Measurements from ENCODE around the gene PLCXD3. TPM values are rescaled to one million over a fixed set of nuclear protein-coding genes. Genes with fewer than 3 reads are reported as not detected.
"Not testable (repeated sequence)": the region's sequence is repeated elsewhere in the genome, so short reads cannot be mapped to it uniquely, and the experiment has no call there.

PLCXD3 gene
- total RNA-seq, 1 experiment from 2014 or later = 2.4 TPM

GRCh38 chr5:41349846-41350245 is 160.6 kb downstream of the PLCXD3 start:
- no peak for DNase-seq (ENCODE audit: low read depth)

DNA sequence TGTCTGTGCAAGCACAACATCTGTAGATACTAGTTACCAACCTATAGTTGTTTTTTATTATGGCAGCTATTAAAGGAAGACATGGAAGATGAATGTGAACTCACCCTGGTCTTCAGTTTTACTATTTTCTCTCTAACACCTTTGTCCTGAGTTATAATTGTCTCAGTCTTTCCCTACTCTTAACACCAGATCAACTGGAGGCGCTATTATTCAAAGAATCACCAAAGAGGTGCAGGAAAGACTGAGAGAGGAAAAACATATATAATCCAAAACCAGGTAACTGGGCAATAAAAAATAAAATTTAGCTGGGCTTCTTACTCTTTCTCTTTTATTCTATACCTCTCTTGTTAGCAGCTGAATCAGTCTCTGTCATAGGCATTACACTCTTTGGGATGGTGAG is 162.8 kb downstream of the PLCXD3 start:
- DNase-seq (ENCODE audit: low read depth) = peak; percentile 10

GRCh38 chr5:41346609-41347008 is 163.8 kb downstream of the PLCXD3 start:
- DNase-seq (ENCODE audit: low read depth) = peak; percentile 24

- no peak for DNase-seq (ENCODE audit: low read depth)
These were observed 165.1 kb downstream of the PLCXD3 start for GRCh38 chr5:41345295-41345694.

DNA sequence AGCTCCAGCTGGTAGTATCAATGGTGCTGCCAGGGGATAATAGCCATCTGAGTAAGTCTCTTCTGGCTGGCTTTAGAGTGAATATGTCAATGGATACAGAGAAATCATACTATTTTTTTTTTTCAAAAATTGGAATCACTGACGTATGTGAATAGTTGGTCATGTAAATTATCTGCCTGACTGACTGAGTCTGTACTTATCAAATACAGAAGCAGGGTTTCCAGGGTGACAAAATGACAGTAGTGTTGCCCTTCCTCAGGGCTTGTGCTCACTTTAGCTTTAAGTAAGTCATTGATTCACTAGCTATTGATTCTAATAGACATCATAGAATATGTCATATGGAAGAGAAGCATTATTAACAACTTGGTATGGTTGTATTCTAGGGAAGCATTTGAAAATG is 171.1 kb downstream of the PLCXD3 start:
- no peak for DNase-seq (ENCODE audit: low read depth)

DNA sequence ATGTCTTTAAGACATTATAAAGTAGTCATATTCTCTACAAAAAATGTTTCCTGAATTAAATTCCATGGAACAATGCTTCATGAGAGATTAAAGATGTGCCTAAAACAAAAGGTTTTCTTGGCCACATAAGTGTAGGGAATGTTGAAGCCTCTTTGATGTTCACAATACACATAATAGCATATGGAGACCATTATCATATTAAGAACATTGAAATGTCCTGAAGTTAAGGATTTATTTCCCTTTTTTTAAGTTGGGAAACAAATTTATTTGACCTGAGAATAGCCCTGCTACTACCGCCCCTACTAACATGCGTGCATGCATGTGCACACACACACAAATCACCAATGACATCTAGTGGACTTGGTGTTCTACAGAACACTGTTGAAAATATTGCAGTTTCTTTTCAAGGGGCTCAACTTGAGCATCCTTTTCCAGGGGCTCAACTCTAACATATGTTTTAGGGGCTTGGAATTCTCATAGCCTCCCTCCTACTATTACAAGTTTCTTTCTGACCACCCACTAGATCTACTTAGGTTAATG is 172.2 kb downstream of the PLCXD3 start:
- no peak for DNase-seq (ENCODE audit: low read depth)

DNA sequence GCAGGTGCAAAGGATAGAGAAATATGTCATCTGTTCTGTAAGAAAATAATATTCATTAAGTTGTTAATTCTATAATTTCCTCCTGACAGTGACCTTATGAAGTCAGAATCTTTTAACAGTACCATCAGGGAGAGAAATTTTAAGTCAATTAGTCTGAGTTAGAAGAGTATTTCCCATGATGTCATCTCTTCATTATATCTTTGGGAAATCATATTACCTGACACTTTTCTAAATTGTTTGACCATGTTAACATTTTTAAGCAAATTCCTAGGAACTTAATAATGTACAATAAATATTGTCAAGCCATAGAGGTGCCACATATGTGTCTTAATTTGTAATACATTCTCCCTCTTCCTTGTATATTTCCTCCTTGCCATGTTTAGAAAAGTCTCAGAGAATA is 172.7 kb downstream of the PLCXD3 start:
- DNase-seq (ENCODE audit: low read depth) = no peak

- DNase-seq (ENCODE audit: low read depth) = peak; percentile 15
These were observed 173.2 kb downstream of the PLCXD3 start for GRCh38 chr5:41337216-41337615.

- DNase-seq (ENCODE audit: low read depth) = peak; percentile 30
These were observed 173.9 kb downstream of the PLCXD3 start for GRCh38 chr5:41336471-41336870.

DNA sequence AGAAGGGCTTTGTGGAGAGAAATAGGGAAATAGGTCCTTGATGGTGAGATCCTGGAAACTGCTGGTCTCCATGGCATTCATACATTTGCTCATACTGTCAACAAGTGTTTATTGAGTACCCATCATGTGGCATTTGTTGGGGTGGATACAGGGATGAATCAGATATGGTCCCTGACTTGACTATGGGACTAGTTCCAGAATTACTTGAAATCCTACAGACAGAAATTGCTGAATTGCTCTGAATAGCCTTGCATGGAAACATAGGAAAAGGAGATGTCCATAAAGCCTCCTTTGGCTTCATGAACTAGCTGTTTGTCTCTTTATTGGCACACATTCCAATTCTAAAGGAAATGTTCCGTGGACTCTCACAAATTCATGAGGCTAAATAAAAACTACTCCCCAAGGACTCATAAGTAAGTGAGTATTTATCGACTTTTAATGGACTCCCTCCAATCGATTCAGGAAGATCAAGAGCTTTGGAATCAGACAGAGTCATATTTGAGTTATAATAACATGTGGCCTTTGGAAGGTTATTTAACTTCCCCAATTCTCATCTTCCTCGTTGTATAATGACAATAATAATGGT is 174.7 kb downstream of the PLCXD3 start:
- DNase-seq (ENCODE audit: low read depth) = peak; percentile 18

GRCh38 chr5:41334758-41335157 is 175.6 kb downstream of the PLCXD3 start:
- DNase-seq (ENCODE audit: low read depth) = peak; percentile 61

- DNase-seq (ENCODE audit: low read depth) = peak; percentile 22
These were observed 176.2 kb downstream of the PLCXD3 start for GRCh38 chr5:41334221-41334620.

DNA sequence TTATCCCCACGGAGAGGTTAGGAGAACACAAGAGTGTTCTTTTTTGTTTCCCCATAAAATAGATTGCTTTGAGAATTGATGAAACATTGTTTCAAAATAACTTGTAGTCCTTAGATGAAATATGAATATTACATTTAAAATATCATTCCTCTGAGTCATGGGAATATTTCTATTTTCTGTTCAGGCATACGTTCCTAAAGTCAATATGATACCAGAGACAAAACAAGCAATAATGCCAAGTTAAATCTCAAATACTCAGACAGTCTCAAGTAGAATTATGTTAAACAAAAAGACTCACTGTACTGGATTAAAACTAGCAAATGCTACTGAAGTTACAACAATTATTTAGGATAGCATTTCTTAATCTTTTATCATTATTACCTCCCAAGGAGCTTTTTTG is 185.3 kb downstream of the PLCXD3 start:
- no peak for DNase-seq (ENCODE audit: low read depth)

DNA sequence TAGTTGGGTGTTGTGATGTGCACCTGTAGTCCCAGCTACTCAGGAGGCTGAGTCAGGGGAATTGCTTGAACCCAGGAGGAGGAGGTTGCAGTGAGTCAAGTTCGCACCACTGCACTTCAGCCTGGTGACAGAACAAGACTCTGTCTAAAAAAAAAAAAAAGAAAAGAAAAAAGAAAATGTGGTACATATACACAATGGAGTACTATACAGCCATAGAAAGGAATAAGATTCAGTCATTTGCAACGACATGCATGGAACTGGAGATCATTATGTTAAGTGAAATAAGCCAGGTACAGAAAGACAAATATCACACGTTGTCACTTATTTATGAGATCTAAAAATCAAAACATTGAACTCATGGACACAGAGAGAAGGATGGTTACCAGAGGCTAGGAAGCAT is 187.6 kb downstream of the PLCXD3 start:
- DNase-seq (ENCODE audit: low read depth) = not testable (repeated sequence)

DNA sequence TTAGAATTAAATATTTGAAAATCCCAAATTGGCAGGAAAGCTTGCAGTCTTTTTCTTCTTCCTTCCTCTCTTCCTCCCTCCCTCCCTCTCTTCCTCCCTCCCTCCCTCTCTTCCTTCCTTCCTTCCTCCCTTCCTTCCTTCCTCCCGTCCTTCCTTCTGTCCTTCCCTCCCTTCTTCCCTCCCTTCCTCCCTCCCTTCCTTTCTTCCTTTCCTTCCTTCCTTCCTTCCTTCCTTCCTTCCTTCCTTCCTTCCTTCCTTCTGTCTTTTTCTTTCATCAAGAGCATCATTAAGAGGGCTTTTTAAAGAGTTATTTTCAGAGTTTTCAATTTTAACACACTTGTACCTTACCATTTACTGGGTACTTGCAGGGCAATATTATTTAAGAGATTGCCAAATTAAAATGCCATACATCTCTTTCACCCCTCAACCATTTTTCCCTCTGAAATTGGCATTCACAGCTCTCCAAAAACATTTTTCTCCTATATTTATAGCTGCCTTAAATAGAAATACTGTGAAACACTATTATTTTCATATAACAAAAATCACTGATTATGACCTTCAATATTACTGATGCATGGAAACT is 197.8 kb downstream of the PLCXD3 start:
- no peak for DNase-seq (ENCODE audit: low read depth)

- no peak for DNase-seq (ENCODE audit: low read depth)
These were observed 198.3 kb downstream of the PLCXD3 start for GRCh38 chr5:41312066-41312465.

- DNase-seq (ENCODE audit: low read depth) = no peak
These were observed 201.1 kb downstream of the PLCXD3 start for GRCh38 chr5:41309275-41309674.

- DNase-seq (ENCODE audit: low read depth) = no peak
These were observed 204.4 kb downstream of the PLCXD3 start for GRCh38 chr5:41306005-41306404.

DNA sequence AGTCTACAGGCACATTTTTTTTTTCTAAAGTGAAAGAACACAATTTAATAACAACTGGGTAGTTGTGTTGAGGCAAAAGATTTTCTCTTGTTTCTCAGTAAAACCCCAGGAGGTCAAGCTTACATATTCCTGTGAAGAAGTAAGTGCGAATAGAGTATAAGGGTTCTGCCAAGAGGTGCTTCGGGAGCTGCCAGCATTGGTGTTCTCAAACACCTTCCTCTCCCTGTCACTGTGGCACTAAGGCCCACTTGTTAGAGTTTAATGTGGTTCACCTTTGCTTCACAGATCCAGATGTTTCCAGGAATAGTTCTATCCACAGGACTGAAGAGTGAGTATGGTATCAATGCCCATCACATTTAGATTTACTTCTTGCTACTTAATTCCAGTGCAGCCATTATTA is 205.3 kb downstream of the PLCXD3 start:
- DNase-seq (ENCODE audit: low read depth) = no peak

GRCh38 chr5:41296066-41296465 is 214.3 kb downstream of the PLCXD3 start:
- DNase-seq (ENCODE audit: low read depth) = no peak

DNA sequence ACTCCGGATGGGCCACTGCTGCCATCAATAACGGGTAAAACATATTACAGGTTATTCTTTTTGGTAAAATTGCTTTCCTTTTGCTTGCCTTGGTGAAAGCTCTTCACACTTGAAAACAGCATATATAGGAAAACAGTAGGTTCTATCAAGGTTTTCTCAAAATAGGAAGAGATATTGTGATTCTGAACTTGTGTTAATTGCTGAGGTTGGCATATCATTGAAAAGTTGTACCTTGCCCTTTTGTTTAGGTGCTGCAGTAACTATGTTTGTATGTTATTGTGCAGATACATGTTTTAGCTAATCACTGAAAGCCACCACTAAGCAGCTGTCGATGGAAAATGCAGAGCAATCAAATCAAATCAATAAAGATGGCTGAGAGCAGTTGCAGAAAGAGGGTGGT is 219.1 kb downstream of the PLCXD3 start:
- DNase-seq (ENCODE audit: low read depth) = no peak

GRCh38 chr5:41290810-41291209 is 219.6 kb downstream of the PLCXD3 start:
- no peak for DNase-seq (ENCODE audit: low read depth)

DNA sequence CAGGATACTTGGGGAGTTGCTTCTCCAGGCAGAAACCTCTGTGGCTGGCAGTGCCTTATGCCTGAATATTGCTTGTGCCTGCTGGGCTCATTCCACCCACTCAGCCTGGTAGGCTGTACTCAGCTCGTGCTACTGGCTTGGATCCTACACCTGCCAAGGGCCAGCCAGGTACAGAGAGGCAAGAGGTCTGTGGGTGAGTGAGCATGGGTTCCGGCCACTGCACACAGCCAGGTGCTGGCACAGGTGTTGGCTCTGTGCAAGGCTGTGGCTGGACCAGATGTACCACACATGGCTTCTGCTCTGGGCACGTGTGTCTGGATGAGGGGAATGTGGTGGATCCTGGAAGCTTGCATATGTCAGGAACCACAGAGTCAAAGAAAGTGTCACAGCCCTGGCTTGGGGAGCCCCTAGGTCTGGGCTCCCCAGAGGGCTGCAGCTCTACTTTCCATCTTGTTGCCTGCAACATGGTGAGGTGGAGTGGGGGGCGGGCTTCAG is 220.4 kb downstream of the PLCXD3 start:
- DNase-seq (ENCODE audit: low read depth) = no peak

DNA sequence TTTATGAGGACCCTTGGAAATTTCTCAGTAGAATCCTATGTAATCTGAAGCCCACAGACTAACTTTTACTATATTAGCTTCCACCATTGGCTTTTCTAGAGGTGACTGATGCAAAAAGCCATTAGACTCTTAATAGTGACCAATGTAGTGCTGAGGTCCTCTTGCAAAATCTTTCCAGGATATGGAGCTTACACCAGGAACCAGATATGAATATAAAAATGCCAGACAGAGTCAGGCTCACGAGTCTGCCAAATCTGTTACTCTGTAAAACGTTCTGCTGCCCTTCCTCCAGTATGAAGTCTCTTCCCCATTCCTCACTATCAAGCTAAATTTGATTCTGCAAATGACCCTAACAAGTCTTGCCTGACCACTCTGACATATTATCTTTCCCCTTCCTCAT is 223.7 kb downstream of the PLCXD3 start:
- no peak for DNase-seq (ENCODE audit: low read depth)
